DND-41 (cell line): ENCODE results near the gene CYP2U1.

Source experiments
- ATAC-seq: fragments of 200-7000 bp; cut with Tn5 transposase; 3 replicates; pipeline ENCODE4 v1.9.1; 2021; ENCODE audit warnings: low read depth; ENCODE audit not compliant: insufficient read depth
- DNase-seq: peaks from one replicate; pipeline ENCODE4 v3.0.0-alpha.2; 2020
- H2AFZ ChIP-seq: 2 replicates; pipeline ENCODE4 v1.6.0; 2012; ENCODE audit warnings: low read depth, low read length
- H3K27ac ChIP-seq: 2 replicates; pipeline ENCODE4 v1.5.1; 2012; ENCODE audit warnings: low read length, inconsistent platforms
- H3K27me3 ChIP-seq: fragments of 200-600 bp; sonication (generic); 2 replicates; pipeline ENCODE4 v1.6.0; 2012; ENCODE audit warnings: low read length, mild to moderate bottlenecking, inconsistent platforms; ENCODE audit not compliant: insufficient read depth, poor library complexity
- H3K36me3 ChIP-seq: 2 replicates; pipeline ENCODE4 v1.5.1; 2012; ENCODE audit warnings: low read length, inconsistent platforms; ENCODE audit not compliant: insufficient read depth
- H3K4me1 ChIP-seq: 2 replicates; pipeline ENCODE4 v1.5.1; 2012; ENCODE audit warnings: mild to moderate bottlenecking, low read length; ENCODE audit not compliant: insufficient read depth
- H3K4me2 ChIP-seq: 2 replicates; pipeline ENCODE4 v1.6.0; 2012; ENCODE audit warnings: mild to moderate bottlenecking, moderate library complexity, low read length, inconsistent platforms; ENCODE audit not compliant: insufficient read depth
- H3K4me3 ChIP-seq, 2 experiments: fragments of 200-600 bp in 1 of 2; shearing (Covaris generic) in 1 of 2; 2 replicates each; pipeline ENCODE4 v1.5.1; 2012 to 2016; ENCODE audit warnings: inconsistent platforms in 2 of 2, low read length in 2 of 2, mild to moderate bottlenecking in 2 of 2, low read depth in 1 of 2, moderate library complexity in 1 of 2
- H3K79me2 ChIP-seq: 2 replicates; pipeline ENCODE4 v1.6.0; 2012; ENCODE audit warnings: low read length, inconsistent platforms; ENCODE audit not compliant: insufficient read depth
- H3K9ac ChIP-seq: 2 replicates; pipeline ENCODE4 v1.6.0; 2012; ENCODE audit warnings: low read depth, mild to moderate bottlenecking, inconsistent platforms, low read length, moderate library complexity
- H3K9me3 ChIP-seq: 2 replicates; pipeline ENCODE4 v1.5.1; 2012; ENCODE audit warnings: low read length, moderate library complexity, mild to moderate bottlenecking, inconsistent platforms; ENCODE audit not compliant: insufficient read depth, severe bottlenecking
- H4K20me1 ChIP-seq: 2 replicates; pipeline ENCODE4 v1.6.0; 2012; ENCODE audit warnings: low read length; ENCODE audit not compliant: insufficient read depth
- CTCF ChIP-seq: IDR thresholded peaks from 2 replicates; pipeline ENCODE4 v1.5.1; 2012; ENCODE audit warnings: borderline replicate concordance, low read length, moderate library complexity, mild to moderate bottlenecking; ENCODE audit not compliant: poor library complexity, severe bottlenecking; ENCODE audit errors: extremely low read depth
- EZH2 ChIP-seq: IDR thresholded peaks from 3 replicates; pipeline ENCODE4 v1.6.1; 2012; ENCODE audit warnings: borderline replicate concordance, low read depth, mild to moderate bottlenecking, moderate library complexity, low read length, inconsistent platforms; ENCODE audit not compliant: severe bottlenecking

The CYP2U1 gene

GRCh38 chr4:107945809-107946208 is 14.5 kb downstream of the CYP2U1 start:
- Histone ChIP-seq H4K20me1 (no peaks in the 10 kb centered on the region), H3K27ac (no peak overlapping the region), H3K79me2 (no peaks in the 10 kb centered on the region), H3K4me3 (no peak overlapping the region), H3K9me3 (no peaks in the 10 kb centered on the region), H3K27me3 (no peaks in the 10 kb centered on the region), H3K9ac (no peak overlapping the region), H3K36me3 (no peaks in the 10 kb centered on the region), H3K4me2 (no peak overlapping the region), H3K4me1 (no peaks in the 10 kb centered on the region), H2AFZ (no peak overlapping the region)
- no peak for ATAC-seq
- no peak for TF ChIP-seq CTCF
- TF ChIP-seq EZH2, result no peak
- DNase-seq, result no peak

DNA sequence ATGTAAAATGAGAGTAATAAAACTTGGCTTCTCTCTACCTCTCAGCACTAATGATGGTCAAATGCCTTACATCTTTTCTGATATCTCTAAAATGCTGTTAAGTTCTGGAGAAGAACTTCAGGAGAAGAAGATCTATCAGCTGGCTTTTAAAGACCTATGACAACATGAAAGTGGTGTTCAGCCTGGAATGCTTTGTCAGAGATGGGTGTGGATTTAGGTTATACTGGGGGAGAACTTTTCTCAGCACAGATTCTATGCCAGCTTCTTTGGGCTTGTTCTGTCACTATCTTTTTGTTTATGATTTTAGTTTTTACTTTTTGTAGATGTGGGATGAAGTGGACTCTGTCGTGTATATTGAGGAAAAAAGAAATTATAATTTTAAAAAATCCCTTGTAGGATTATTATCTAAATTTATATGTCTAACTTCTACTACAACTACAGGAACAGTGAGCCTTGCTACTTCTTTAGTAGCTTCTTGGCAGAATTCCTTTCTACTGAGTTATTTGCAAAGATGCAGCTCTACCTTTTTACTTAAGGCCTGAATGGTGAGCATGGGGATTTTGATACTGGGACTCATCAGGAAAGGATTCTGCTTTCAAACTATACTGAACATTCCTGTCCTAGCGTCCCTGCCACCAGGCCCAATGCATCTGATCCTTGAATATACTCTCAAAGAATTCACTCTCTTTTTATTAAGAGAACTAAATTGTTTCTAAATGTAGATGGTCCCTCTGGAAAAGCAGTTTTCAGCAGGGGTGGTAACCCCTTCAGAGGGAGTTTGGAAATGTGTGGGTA is 19.6 kb downstream of the CYP2U1 start:
- no peaks in the 10 kb centered on the region for H3K27me3 ChIP-seq
- no peaks in the 10 kb centered on the region for H4K20me1 ChIP-seq
- H2AFZ ChIP-seq, result no peak overlapping the region
- H3K4me2 ChIP-seq, result no peak overlapping the region
- H3K4me1 ChIP-seq, result no peaks in the 10 kb centered on the region
- TF ChIP-seq CTCF (no peak), EZH2 (no peak)
- no peak overlapping the region for H3K9ac ChIP-seq
- H3K79me2 ChIP-seq, result no peaks in the 10 kb centered on the region
- no peak for ATAC-seq
- no peak for DNase-seq
- no peak overlapping the region for H3K4me3 ChIP-seq
- H3K36me3 ChIP-seq, result no peaks in the 10 kb centered on the region
- no peak overlapping the region for H3K27ac ChIP-seq
- peaks cover 7% of the 10 kb centered on the region for H3K9me3 ChIP-seq

GRCh38 chr4:107951551-107951950 is 20.2 kb downstream of the CYP2U1 start:
- Histone ChIP-seq H3K9me3 (peaks cover 9% of the 10 kb centered on the region), H3K79me2 (no peaks in the 10 kb centered on the region), H3K4me2 (no peak overlapping the region), H3K9ac (no peak overlapping the region), H3K4me1 (no peaks in the 10 kb centered on the region), H2AFZ (no peak overlapping the region), H3K4me3 (no peak overlapping the region), H3K36me3 (no peaks in the 10 kb centered on the region), H3K27ac (no peak overlapping the region), H4K20me1 (no peaks in the 10 kb centered on the region), H3K27me3 (no peaks in the 10 kb centered on the region)
- no peak for DNase-seq
- ATAC-seq, result no peak
- TF ChIP-seq CTCF (no peak), EZH2 (no peak)
